Fibroblast of villous mesenchyme (primary cell): ENCODE results near the gene OCA2. TPM values are rescaled to one million over a fixed set of nuclear protein-coding genes. Genes with fewer than 3 reads are reported as not detected.
"Not testable (repeated sequence)": the region's sequence is repeated elsewhere in the genome, so short reads cannot be mapped to it uniquely, and the experiment has no call there.

Source experiments
- DNase-seq: peaks from one replicate; pipeline ENCODE4 v3.0.0-alpha.2; 2010; ENCODE audit warnings: low read depth
- H3K4me3 ChIP-seq: 2 replicates; pipeline ENCODE4 v1.5.1; 2011; ENCODE audit warnings: low read depth, mild to moderate bottlenecking, low read length
- CTCF ChIP-seq: IDR thresholded peaks from 2 replicates; pipeline ENCODE4 v1.5.1; 2012; ENCODE audit warnings: low read depth, mild to moderate bottlenecking, low read length; ENCODE audit not compliant: insufficient read depth
- total RNA-seq: library from RNA; depleted of rRNA; stranded (reverse); fragments of >200 nt; gene quantifications from 2 replicates; pipeline ENCODE4 v1.2.3, GENCODE V29; 2012

The OCA2 gene
- total RNA-seq, 1 donor = not detected

- no peak for TF ChIP-seq CTCF
- no peak overlapping the region for H3K4me3 ChIP-seq
- no peak for DNase-seq
These were observed 27.9 kb upstream of the OCA2 start for GRCh38 chr15:28127036-28127435.

- DNase-seq = peak; percentile 62
- H3K4me3 ChIP-seq = no peak overlapping the region
- TF ChIP-seq CTCF = peak; percentile 66
These were observed 26.8 kb upstream of the OCA2 start for GRCh38 chr15:28125673-28126651.

GRCh38 chr15:28124841-28125240, 25.7 kb upstream of the OCA2 start:
- DNase-seq = no peak
- H3K4me3 ChIP-seq = no peak overlapping the region
- no peak for TF ChIP-seq CTCF

- no peak overlapping the region for H3K4me3 ChIP-seq
- TF ChIP-seq CTCF = peak; percentile 81
- peak; percentile 73 for DNase-seq
These were observed 24.4 kb upstream of the OCA2 start for GRCh38 chr15:28123408-28124023.

GRCh38 chr15:28122038-28122949, 23.2 kb upstream of the OCA2 start:
- DNase-seq = no peak
- no peak for TF ChIP-seq CTCF

GRCh38 chr15:28121577-28121976, 22.5 kb upstream of the OCA2 start:
- not testable (repeated sequence) for DNase-seq, H3K4me3 ChIP-seq

More at GRCh38 chr15:28122038-28122949, 23.2 kb upstream of the OCA2 start:
- H3K4me3 ChIP-seq = no peak overlapping the region

- DNase-seq = no peak
- H3K4me3 ChIP-seq = no peak overlapping the region
- TF ChIP-seq CTCF = no peak
These were observed 21.2 kb upstream of the OCA2 start for GRCh38 chr15:28120359-28120640.
